ENCODE measurements around the gene GRIK3.

DNA sequence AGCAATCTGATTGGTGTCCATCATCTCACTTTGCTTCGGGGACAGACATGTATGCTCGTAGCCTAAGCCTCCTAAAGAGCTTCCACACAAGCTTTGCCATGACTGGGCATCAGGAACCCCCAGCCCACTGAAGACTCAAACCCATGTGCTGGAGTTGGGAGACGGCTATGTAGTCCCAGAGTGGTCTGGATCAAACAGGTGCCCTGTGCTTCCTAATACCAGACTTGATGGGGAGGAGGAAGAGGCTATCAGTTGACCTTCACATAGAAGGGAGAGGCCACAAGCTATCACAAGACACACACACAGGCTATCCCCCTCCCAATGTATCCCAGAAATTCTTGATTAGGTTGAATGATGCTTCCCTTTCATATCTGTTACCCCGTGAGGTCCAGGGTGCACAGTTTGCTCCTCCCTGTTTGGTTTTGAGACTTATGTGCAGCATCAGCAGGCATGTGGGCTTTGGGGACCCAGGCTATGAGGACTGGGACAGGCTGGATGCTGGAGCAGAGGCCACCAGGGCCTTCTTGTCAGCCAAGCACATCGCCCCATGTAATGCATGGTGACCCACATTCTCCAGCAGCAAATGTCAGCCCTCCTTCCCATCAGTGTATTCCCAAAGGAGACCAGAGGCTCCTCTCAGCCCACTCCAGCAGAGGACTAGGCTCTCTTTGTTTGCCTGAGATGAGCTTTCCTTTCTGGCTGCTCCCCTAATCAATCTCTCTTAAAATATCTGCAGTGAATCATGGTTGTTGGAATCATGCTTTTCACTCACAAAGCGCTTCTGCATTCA, 159.8 kb downstream of the GRIK3 start:
- TF ChIP-seq POLR2A (IDR thresholded peaks at IDR 0.05; ENCODE audit: low read length) = no peak
- no peak for TF ChIP-seq GATA1 (IDR thresholded peaks at IDR 0.05; ENCODE audit: low read depth, low read length)
